GM23338 (cell line): Measurements from ENCODE around the gene PAX3. TPM values are rescaled to one million over a fixed set of nuclear protein-coding genes. Genes with fewer than 3 reads are reported as not detected.
A peak's percentile ranks its signal among the peaks of the same experiment; 100 is the strongest.

Experiments
- ATAC-seq: fragments of 200-7000 bp; cut with Tn5 transposase; 3 replicates; pipeline ENCODE4 v1.9.1; 2020
- DNase-seq: peaks from one replicate; pipeline ENCODE4 v3.0.0-alpha.2; 2015; ENCODE audit warnings: low spot score
- H2AFZ ChIP-seq: fragments of 200-600 bp; sonication (generic); 2 replicates; pipeline ENCODE4 v1.8.0; 2016; ENCODE audit warnings: antibody characterized with exemption, mild to moderate bottlenecking, moderate library complexity
- H3F3A ChIP-seq: fragments of 200-600 bp; sonication (generic); replicated peaks from 2 replicates; pipeline ENCODE4 v1.8.0; 2017; ENCODE audit warnings: antibody characterized with exemption, mixed run types, low read depth
- H3K27ac ChIP-seq: fragments of 200-600 bp; sonication (generic); 2 replicates; pipeline ENCODE4 v1.6.1; 2016; ENCODE audit warnings: low read depth
- H3K27me3 ChIP-seq: fragments of 200-600 bp; sonication (generic); 2 replicates; pipeline ENCODE4 v1.8.0; 2016; ENCODE audit warnings: mild to moderate bottlenecking, mixed run types, moderate library complexity; ENCODE audit not compliant: insufficient read depth
- H3K36me3 ChIP-seq: fragments of 200-600 bp; sonication (generic); 2 replicates; pipeline ENCODE4 v1.8.0; 2016; ENCODE audit warnings: mild to moderate bottlenecking; ENCODE audit not compliant: insufficient read depth
- H3K4me1 ChIP-seq: fragments of 200-600 bp; sonication (generic); 2 replicates; pipeline ENCODE4 v1.8.0; 2016; ENCODE audit warnings: mild to moderate bottlenecking, moderate library complexity; ENCODE audit not compliant: insufficient read depth
- H3K4me2 ChIP-seq: fragments of 200-600 bp; sonication (generic); 2 replicates; pipeline ENCODE4 v1.7.1; 2017; ENCODE audit warnings: mixed run types
- H3K4me3 ChIP-seq: fragments of 200-600 bp; sonication (generic); 2 replicates; pipeline ENCODE4 v1.6.1; 2016; ENCODE audit warnings: mixed run types
- H3K79me2 ChIP-seq: fragments of 200-600 bp; sonication (generic); replicated peaks from 2 replicates; pipeline ENCODE4 v1.8.0; 2017; ENCODE audit warnings: mild to moderate bottlenecking; ENCODE audit not compliant: insufficient read depth
- H3K9me2 ChIP-seq: fragments of 200-600 bp; sonication (generic); 2 replicates; pipeline ENCODE4 v1.8.0; 2017; ENCODE audit not compliant: insufficient read depth
- H4K20me1 ChIP-seq: fragments of 200-600 bp; sonication (generic); replicated peaks from 2 replicates; pipeline ENCODE4 v1.8.0; 2017; ENCODE audit warnings: mild to moderate bottlenecking; ENCODE audit not compliant: insufficient read depth
- H3K27ac Mint-ChIP-seq: 2 replicates; pipeline ENCODE4 v1.8.0; 2020; ENCODE audit warnings: inconsistent platforms, mild to moderate bottlenecking, moderate library complexity, mixed read lengths
- H3K27me3 Mint-ChIP-seq: 3 replicates; pipeline ENCODE4 v1.8.0; 2022; ENCODE audit warnings: low read depth, mild to moderate bottlenecking, moderate library complexity, mixed read lengths, inconsistent platforms; ENCODE audit not compliant: insufficient read depth, poor library complexity
- H3K36me3 Mint-ChIP-seq: 3 replicates; pipeline ENCODE4 v1.8.0; 2021; ENCODE audit warnings: low read depth, mild to moderate bottlenecking, inconsistent platforms, moderate library complexity, mixed read lengths
- H3K4me1 Mint-ChIP-seq: 3 replicates; pipeline ENCODE4 v1.8.0; 2020; ENCODE audit warnings: mild to moderate bottlenecking, inconsistent platforms, mixed read lengths
- H3K4me3 Mint-ChIP-seq: 3 replicates; pipeline ENCODE4 v1.8.0; 2021; ENCODE audit warnings: moderate library complexity, mild to moderate bottlenecking, inconsistent platforms, mixed read lengths
- H3K9me3 Mint-ChIP-seq: 3 replicates; pipeline ENCODE4 v1.8.0; 2020; ENCODE audit warnings: moderate library complexity, mild to moderate bottlenecking, inconsistent platforms, mixed read lengths
- EZH2 ChIP-seq: fragments of 200-600 bp; sonication (generic); IDR thresholded peaks from one replicate; pipeline ENCODE4 v1.8.0; 2017; ENCODE audit warnings: antibody characterized with exemption, mild to moderate bottlenecking, low read depth; ENCODE audit not compliant: unreplicated experiment
- EZH2phosphoT487 ChIP-seq: fragments of 200-600 bp; sonication (generic); IDR thresholded peaks from one replicate; pipeline ENCODE4 v1.8.1; 2018; ENCODE audit warnings: antibody characterized with exemption; ENCODE audit not compliant: unreplicated experiment
- NANOG ChIP-seq: IDR thresholded peaks from 2 replicates; pipeline ENCODE4 v1.6.1; 2016; ENCODE audit warnings: antibody characterized with exemption, borderline replicate concordance
- STAT1 ChIP-seq: IDR thresholded peaks from one replicate; pipeline ENCODE4 v1.6.1; 2016; ENCODE audit warnings: antibody characterized with exemption; ENCODE audit not compliant: unreplicated experiment
- ZNF114 ChIP-seq: fragments of 250-450 bp; sonication (Bioruptor Pico); IDR thresholded peaks from 2 replicates; pipeline ENCODE4 v1.5.0; 2020; ENCODE audit warnings: mild to moderate bottlenecking, moderate library complexity
- polyA plus RNA-seq: library from polyadenylated mRNA; unstranded; fragments of >200 nt; fragmentation: Nextera tagmentation; extraction: Ambion mirVana; gene quantifications from 2 replicates; pipeline ENCODE4 v1.2.1, GENCODE V29; 2016
- total RNA-seq: library from RNA; depleted of rRNA; stranded (reverse); fragments of >200 nt; shearing (Covaris generic); gene quantifications from 2 replicates; pipeline ENCODE4 v1.2.3, GENCODE V29; 2014
- TF ChIP-seq, protein P1 (sequence below): IDR thresholded peaks from one replicate; pipeline ENCODE4 v1.6.1; 2018; ENCODE audit warnings: antibody characterized with exemption; ENCODE audit not compliant: unreplicated experiment
- TF ChIP-seq, protein P2 (sequence below): IDR thresholded peaks from 2 replicates; pipeline ENCODE4 v1.6.1; 2016; ENCODE audit warnings: antibody characterized with exemption
- TF ChIP-seq, protein P3 (sequence below): fragments of 250-450 bp; sonication (Bioruptor Pico); IDR thresholded peaks from 2 replicates; pipeline ENCODE4 v1.5.0; 2020; ENCODE audit warnings: mild to moderate bottlenecking, moderate library complexity

The PAX3 gene
- total and polyA plus RNA-seq, 2 experiments from 2014 or later, result not detected

DNA sequence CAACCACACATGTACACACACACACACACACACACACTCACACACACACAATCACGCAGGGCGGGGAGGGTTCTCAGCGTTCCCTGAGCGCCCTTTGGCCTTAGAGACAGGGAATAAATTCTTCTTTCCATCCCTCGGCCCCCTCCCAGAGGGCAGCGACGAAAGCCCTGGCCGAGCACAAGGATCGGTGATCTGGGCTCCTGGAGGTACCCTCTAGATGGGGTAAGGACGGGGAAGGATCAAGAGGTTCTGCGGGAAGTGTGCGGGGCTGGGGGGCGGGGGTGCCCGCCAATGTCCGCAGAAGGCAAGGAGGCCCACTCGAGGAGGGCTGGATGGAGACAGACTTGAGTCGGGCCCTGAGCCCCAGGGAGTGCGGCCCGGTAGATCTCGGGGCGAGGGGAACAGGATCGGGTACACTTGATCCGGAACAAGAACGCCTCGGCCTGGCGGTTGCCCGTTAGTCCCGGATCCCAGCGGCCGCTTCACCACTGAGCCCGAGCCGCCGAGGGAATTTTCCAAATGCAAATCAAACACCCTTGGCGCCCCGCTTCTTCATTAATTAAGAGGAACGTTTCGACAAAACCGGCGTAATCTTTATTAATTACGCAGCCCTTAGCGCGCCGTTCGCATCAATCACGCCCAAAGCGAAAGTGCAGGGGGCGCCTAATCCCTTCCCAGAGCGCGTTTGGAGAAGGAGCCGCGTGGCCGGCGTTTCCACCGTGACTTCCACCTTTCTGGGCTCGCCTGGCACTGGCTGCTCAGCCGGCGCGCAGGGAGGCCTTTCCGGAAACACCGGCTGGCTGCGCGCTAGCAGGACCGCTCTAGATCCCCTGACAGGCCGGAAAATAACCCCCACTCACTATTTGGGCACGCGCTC, 7.0 kb upstream of the PAX3 start:
- H3F3A ChIP-seq, result peaks cover 23% of the 10 kb centered on the region
- no peak overlapping the region for H2AFZ ChIP-seq
- Mint-ChIP-seq H3K4me1 (peaks cover 64% of the 10 kb centered on the region), H3K36me3 (no peaks in the 10 kb centered on the region; the same call in 2 of the 3 replicates), H3K9me3 (peaks cover 3% of the 10 kb centered on the region; the same call in 2 of the 3 replicates), H3K27me3 (peaks cover 100% of the 10 kb centered on the region), H3K27ac (no peak overlapping the region), H3K4me3 (peak overlapping the region; percentile 53)
- no peak overlapping the region for H3K27ac ChIP-seq
- ATAC-seq (peak; percentile 11), DNase-seq (peak; percentile 74)
- H3K79me2 ChIP-seq, result no peaks in the 10 kb centered on the region
- H4K20me1 ChIP-seq, result peaks cover 62% of the 10 kb centered on the region
- H3K9me2 ChIP-seq, result no peaks in the 10 kb centered on the region
- TF ChIP-seq EZH2 (peak; percentile 75), STAT1 (no peak), NANOG (no peak), EZH2phosphoT487 (peak; percentile 82), ZNF114 (CRISPR knock-in tag) (no peak)
- TF ChIP-seq, protein P1, sequence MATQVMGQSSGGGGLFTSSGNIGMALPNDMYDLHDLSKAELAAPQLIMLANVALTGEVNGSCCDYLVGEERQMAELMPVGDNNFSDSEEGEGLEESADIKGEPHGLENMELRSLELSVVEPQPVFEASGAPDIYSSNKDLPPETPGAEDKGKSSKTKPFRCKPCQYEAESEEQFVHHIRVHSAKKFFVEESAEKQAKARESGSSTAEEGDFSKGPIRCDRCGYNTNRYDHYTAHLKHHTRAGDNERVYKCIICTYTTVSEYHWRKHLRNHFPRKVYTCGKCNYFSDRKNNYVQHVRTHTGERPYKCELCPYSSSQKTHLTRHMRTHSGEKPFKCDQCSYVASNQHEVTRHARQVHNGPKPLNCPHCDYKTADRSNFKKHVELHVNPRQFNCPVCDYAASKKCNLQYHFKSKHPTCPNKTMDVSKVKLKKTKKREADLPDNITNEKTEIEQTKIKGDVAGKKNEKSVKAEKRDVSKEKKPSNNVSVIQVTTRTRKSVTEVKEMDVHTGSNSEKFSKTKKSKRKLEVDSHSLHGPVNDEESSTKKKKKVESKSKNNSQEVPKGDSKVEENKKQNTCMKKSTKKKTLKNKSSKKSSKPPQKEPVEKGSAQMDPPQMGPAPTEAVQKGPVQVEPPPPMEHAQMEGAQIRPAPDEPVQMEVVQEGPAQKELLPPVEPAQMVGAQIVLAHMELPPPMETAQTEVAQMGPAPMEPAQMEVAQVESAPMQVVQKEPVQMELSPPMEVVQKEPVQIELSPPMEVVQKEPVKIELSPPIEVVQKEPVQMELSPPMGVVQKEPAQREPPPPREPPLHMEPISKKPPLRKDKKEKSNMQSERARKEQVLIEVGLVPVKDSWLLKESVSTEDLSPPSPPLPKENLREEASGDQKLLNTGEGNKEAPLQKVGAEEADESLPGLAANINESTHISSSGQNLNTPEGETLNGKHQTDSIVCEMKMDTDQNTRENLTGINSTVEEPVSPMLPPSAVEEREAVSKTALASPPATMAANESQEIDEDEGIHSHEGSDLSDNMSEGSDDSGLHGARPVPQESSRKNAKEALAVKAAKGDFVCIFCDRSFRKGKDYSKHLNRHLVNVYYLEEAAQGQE, result no peak
- TF ChIP-seq, protein P2, sequence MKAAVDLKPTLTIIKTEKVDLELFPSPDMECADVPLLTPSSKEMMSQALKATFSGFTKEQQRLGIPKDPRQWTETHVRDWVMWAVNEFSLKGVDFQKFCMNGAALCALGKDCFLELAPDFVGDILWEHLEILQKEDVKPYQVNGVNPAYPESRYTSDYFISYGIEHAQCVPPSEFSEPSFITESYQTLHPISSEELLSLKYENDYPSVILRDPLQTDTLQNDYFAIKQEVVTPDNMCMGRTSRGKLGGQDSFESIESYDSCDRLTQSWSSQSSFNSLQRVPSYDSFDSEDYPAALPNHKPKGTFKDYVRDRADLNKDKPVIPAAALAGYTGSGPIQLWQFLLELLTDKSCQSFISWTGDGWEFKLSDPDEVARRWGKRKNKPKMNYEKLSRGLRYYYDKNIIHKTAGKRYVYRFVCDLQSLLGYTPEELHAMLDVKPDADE, result no peak
- TF ChIP-seq, protein P3, sequence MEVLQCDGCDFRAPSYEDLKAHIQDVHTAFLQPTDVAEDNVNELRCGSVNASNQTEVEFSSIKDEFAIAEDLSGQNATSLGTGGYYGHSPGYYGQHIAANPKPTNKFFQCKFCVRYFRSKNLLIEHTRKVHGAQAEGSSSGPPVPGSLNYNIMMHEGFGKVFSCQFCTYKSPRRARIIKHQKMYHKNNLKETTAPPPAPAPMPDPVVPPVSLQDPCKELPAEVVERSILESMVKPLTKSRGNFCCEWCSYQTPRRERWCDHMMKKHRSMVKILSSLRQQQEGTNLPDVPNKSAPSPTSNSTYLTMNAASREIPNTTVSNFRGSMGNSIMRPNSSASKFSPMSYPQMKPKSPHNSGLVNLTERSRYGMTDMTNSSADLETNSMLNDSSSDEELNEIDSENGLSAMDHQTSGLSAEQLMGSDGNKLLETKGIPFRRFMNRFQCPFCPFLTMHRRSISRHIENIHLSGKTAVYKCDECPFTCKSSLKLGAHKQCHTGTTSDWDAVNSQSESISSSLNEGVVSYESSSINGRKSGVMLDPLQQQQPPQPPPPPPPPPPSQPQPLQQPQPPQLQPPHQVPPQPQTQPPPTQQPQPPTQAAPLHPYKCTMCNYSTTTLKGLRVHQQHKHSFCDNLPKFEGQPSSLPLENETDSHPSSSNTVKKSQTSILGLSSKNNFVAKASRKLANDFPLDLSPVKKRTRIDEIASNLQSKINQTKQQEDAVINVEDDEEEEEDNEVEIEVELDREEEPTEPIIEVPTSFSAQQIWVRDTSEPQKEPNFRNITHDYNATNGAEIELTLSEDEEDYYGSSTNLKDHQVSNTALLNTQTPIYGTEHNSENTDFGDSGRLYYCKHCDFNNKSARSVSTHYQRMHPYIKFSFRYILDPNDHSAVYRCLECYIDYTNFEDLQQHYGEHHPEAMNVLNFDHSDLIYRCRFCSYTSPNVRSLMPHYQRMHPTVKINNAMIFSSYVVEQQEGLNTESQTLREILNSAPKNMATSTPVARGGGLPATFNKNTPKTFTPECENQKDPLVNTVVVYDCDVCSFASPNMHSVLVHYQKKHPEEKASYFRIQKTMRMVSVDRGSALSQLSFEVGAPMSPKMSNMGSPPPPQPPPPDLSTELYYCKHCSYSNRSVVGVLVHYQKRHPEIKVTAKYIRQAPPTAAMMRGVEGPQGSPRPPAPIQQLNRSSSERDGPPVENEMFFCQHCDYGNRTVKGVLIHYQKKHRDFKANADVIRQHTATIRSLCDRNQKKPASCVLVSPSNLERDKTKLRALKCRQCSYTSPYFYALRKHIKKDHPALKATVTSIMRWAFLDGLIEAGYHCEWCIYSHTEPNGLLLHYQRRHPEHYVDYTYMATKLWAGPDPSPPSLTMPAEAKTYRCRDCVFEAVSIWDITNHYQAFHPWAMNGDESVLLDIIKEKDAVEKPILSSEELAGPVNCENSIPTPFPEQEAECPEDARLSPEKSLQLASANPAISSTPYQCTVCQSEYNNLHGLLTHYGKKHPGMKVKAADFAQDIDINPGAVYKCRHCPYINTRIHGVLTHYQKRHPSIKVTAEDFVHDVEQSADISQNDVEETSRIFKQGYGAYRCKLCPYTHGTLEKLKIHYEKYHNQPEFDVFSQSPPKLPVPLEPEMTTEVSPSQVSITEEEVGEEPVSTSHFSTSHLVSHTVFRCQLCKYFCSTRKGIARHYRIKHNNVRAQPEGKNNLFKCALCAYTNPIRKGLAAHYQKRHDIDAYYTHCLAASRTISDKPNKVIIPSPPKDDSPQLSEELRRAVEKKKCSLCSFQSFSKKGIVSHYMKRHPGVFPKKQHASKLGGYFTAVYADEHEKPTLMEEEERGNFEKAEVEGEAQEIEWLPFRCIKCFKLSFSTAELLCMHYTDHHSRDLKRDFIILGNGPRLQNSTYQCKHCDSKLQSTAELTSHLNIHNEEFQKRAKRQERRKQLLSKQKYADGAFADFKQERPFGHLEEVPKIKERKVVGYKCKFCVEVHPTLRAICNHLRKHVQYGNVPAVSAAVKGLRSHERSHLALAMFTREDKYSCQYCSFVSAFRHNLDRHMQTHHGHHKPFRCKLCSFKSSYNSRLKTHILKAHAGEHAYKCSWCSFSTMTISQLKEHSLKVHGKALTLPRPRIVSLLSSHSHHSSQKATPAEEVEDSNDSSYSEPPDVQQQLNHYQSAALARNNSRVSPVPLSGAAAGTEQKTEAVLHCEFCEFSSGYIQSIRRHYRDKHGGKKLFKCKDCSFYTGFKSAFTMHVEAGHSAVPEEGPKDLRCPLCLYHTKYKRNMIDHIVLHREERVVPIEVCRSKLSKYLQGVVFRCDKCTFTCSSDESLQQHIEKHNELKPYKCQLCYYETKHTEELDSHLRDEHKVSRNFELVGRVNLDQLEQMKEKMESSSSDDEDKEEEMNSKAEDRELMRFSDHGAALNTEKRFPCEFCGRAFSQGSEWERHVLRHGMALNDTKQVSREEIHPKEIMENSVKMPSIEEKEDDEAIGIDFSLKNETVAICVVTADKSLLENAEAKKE (CRISPR knock-in tag), result no peak
- peak overlapping the region; percentile 75 for H3K4me2 ChIP-seq
- H3K27me3 ChIP-seq, result peaks cover 100% of the 10 kb centered on the region
- H3K36me3 ChIP-seq, result no peaks in the 10 kb centered on the region
- peaks cover 62% of the 10 kb centered on the region for H3K4me1 ChIP-seq
- H3K4me3 ChIP-seq, result peak overlapping the region; percentile 47
